Neural cell (in vitro differentiated cells): ENCODE results near the gene JADE2. TPM values are rescaled to one million over a fixed set of nuclear protein-coding genes. Genes with fewer than 3 reads are reported as not detected.

Experiments used
- polyA plus RNA-seq: library from polyadenylated mRNA; depleted of rRNA; stranded (reverse); fragments of >200 nt; gene quantifications from 2 replicates; pipeline ENCODE4 v1.2.3, GENCODE V29; 2014
- small RNA-seq, 3 experiments: library from RNA; depleted of rRNA; stranded (forward); fragments of <200 nt; gene quantifications; one replicate each; pipeline ENCODE3, GENCODE V24; 2012

The JADE2 gene
- polyA plus RNA-seq, 1 donor from 2014 or later, result 1.9 TPM

Small RNA genes within 50 kb of the gene (small RNA-seq; reads per million reads assigned to genes)
- gene RN7SL541P (0 reads per million in 3 experiments), gene RNU6-456P (0 to 0.24 (median 0) reads per million in 3 experiments)

Other genes starting within 250 kb of the JADE2 start
- gene CDKL3, start 158.5 kb upstream of the JADE2 start, polyA plus RNA-seq, result 16.7 and 18.1 TPM in 2 replicates
- gene UBE2B, start 154.1 kb upstream of the JADE2 start, polyA plus RNA-seq, result 94.5 and 128 TPM in 2 replicates
- 77.0 and 78.4 TPM in 2 replicates for gene CDKN2AIPNL, start 113.8 kb upstream of the JADE2 start, polyA plus RNA-seq
- 31.3 and 37.5 TPM in 2 replicates for gene SAR1B, start 107.2 kb downstream of the JADE2 start, polyA plus RNA-seq
- 23.5 and 24.7 TPM in 2 replicates for gene SEC24A, start 123.1 kb downstream of the JADE2 start, polyA plus RNA-seq
- gene CAMLG, start 212.9 kb downstream of the JADE2 start, polyA plus RNA-seq, result 79.0 and 104 TPM in 2 replicates
- 37.0 and 46.8 TPM in 2 replicates for gene DDX46, start 233.1 kb downstream of the JADE2 start, polyA plus RNA-seq